ENCODE results near the gene BOD1.

Gene BOD1

DNA sequence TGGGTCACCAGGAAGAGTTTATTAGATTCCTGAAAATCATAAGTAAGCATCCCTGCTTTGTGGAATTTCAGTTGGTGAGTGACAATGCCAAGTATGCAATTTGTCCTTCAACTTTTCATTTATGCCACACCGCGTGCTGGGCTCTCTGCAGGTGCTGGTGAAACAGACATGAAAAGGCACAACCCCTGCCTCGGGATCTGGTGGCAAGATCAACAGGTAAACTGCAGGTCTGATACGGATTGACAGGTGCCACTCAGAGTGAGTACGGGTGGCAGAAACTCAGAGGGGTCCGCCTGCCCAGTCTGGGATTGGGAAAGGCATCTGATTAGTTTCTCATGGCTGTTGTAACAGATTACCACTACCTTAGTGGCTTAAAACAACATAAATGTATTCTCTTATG lies 40.5 kb downstream of the BOD1 start:
- DNase-seq = no peak

DNA sequence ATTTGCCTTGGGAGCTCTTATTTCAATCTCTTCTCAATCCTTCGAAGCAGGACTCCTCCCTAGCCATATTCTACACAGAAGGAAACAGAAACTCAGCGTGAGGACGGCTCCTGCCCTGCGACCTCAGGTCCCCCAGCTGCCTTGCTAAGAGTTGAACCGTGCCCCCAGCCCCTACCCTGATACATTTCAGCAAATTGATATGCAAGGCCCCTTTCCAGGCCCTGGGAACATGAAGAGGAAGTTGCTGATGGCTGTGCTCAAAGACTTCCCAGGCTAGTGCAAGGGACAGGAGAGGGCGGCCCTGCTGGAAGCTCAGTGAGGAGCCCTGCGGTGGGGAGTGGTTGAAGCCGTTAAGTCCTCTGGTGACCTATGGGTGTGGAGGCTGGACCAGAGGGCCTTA lies 41.5 kb downstream of the BOD1 start:
- no peak for DNase-seq

DNA sequence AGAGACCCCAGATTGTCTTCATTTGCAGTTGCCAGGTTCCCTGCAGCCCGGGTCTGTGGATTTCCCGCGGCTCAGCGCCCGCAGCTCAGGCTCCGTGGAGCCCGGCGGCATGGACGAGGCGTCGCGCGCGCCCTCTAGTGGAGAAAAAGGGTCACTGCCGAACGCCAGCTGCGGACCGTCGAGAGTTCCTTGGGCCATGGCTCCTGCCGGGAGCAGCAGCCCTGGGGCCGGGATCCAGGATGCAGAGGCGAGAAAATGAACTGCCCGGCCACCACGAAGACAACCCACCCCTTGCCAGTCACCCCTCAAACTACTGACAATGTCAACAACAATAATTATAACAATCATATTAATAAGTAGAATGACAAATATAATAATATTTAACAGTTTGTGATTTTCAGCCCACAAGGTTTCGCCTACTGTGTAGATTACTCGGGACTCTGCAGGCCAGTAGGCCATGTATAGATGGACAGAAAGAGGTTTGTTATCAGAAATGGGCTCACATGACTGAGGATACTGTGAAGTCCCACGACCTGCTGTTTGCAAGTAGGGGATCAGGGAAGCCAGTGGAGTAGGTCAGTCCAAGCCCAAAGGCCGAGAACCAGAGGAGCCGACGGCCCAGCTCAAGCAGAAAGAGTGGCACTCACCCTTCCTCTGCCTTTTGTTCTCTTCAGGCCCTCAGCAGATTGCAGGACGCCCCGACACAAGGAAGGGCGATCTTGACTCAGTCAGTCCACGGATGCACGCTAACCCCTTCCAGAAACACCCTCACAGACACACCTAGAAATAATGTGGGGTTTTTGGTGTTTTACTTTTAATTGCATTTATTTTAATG lies 43.1 kb downstream of the BOD1 start:
- DNase-seq = no peak

DNA sequence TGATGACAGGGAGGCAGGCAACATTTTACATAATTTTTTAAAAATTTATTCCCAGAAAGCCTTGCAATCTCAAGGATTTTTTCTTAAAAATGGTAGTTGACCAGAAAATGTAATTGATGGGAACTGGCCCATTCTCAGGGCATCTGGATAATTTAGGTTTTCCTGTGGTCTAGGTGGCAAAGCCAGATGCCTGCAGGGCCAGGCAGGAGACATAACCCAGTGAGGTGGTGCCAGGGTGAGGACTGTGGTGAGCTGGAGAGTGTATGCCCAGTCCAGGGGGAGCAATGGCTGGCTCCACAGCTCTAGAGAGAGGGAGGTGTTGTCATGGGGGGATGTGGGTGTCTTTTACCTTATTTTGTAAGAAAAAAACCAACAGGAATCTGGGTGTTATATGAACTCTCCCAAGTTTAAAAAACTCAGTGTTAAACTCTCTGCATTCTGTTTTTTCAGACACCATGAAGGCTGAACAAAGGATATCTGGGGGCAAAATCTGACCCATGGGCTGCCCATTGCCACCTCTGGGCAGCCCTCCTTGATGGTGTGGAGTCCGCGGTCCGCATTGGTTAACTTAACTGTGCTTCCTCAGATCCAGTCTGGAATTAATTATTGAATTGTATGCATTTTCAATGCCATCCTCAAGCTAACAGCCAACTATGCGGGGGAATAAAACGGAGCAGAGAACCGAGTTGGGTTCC lies 43.9 kb downstream of the BOD1 start:
- DNase-seq = no peak

DNA sequence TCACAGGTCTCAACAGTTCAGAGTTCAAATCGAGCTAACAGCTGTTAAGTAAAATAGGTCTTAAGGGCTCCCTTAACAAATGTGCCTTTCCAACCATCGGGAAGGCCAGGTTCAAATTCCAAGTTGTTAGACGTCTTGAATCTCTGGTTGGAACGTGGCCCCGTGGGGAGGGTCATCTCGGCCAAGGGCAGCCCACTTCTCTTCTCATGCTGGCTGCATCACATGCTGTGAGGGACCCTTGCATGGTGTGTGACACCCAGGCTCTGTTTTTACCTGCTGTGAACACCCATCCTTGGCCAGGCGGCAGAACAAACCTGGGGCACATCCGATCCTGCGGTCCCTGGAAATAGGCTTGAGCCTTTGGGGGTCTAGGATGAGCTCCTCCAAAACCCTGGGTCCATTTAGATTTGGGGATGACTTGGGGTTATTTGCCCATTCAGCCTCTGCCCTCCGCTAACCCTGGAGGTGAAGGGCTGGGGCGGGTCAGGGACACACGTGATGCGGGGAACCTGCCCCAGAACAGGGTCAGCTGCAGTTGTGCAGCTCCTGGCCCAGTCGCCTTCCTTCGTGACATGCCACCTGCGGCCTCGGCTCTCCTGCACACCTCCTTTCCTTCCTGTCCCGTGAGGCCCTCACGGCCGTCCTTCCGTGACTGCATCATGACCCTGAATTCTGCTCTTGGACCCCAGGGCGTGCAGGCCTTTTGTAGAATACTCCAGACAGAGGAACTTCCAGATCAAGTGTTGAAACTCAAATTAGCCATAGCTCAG lies 45.9 kb downstream of the BOD1 start:
- DNase-seq = no peak

DNA sequence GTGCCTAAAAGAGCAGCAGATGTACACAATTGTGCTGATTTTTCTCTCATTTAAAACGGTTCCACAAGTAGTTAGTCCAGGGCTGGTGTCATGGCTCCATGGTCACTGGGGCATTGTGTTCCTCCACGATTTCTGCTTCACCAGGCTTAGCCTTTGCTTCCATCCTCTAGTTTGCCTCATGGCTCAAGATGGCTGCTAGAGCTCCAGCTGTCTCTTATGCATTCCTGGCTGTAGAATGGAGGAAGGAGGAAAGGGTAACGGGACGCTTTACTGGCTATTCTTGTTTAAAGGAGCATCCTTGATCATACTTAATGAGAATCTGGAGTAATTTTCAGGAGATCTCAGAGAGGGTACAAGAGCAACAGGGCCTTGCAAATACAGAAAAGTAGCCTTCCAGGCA lies 47.7 kb downstream of the BOD1 start:
- no peak for DNase-seq

DNA sequence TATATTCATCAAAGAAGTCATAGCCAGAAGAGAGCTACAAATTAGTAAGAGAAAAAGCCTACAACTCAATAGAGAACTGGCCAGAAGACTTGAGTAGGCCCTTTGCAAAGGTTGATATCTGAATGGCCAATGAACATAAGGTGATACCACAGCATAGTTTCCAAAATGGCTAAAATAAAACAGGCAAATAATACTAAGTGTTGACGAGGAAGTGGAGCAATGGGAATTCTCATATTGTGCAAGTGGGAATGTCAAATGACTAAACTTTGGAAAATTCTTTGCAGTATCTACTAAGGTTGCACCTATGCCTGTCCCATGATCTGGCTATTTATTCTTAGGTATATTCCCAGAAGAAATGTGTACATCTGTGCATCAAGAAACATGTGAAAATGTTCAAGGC lies 48.3 kb downstream of the BOD1 start:
- DNase-seq = no peak

DNA sequence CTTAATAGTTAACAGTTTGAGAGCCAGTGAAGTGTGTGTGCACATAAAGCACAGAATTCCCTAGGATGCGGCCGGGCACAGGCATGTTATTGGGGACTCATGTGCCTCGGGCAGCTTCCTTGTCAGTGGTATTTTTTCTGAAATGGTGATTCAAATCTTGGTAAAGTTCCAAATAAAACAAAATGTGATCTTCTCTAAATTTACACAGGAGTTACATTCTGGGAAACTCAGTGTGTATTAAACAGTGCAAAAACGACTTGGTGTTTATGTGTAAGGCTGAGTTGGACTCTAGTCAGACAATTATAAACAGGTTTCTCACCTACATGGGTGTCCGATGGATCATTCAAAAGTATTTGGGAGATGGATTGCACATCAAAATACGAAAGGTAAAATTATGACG lies 48.9 kb downstream of the BOD1 start:
- no peak for DNase-seq

DNA sequence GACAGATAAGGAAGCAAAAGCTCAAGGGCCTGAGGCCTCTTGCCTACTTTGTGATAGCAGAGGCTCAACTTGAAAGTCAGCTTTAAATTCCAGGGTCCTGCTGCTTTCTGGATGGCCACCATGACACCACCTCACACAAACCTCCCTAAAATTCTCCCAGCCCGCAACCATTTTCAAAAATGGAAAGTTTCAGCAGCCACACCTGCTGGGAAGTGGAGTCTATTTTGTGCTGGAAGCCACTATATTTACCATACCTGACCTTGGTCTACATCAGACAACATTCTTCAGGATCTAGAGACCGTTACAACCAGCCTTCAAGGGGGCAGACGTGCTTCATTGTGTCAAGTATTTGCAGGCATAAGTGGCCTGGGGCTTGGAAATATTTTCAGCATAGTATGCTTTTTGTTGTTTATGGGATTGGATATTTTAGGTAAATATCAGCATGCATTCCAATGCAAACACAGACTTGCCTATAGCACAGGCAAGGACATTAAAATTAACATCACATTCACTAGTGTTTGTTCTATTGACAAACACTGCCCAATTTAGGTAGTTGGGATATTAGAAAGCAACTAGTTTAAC lies 50.9 kb downstream of the BOD1 start:
- DNase-seq = no peak

DNA sequence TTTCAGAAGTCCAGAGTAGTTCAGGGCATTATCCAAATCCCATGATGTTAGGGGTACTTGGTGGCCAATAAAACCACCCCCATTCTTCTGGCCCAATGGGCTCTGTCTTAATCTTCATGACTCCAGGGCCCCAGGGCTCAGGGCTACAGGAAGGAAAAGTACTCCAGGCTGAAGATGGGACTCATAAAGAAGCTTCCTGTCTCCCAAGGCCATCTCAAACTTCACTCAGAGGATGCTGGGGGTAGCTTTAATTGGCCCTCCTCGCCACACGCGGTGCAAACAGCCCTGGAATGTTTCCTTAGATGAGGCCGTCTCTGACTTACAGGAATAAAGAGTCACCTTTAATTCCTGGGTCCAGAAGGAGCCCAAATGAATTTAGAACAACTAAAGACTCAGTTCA lies 52.3 kb downstream of the BOD1 start:
- DNase-seq = no peak

DNA sequence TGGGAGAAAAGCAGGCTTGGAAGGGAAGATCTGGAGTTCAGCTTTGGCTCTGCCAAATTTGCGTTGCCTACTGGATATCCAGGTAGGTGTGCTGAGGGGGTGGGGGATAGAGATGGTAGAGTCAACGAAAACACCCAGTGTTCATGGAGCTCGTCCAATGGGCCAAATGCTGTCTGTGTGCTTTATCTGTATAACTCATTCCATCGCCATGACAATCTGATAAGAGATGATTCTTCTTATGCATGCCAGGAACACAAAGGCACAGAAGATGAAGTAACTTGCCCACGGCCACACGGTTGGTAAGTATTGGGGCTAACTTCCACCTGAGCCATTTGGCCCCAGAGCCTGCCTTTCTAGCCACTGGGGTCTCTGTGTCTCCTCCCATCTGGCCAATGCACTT lies 53.2 kb downstream of the BOD1 start:
- no peak for DNase-seq

DNA sequence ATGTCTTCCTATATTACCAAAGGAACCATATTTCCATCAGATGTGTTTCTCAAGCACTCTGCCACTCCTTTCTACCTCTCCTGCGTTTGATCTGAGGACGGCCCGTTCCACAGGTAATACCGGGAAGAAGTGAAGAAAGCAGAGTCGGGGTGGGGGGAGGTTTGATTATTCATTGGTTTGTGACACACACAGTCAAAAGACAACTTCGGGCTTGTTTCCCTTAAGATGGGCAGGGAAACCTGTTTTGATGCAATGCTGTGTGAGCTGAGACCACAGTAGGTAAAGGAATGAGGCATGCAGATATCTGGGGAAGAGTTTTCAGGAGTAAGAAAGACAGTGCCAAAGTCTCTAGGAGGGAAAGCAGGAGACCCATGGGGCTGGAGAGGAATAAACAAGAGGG lies 54.0 kb downstream of the BOD1 start:
- DNase-seq = no peak

Data from DMS79 (cell line).